Measurements from ENCODE around the gene COG5.

DNA sequence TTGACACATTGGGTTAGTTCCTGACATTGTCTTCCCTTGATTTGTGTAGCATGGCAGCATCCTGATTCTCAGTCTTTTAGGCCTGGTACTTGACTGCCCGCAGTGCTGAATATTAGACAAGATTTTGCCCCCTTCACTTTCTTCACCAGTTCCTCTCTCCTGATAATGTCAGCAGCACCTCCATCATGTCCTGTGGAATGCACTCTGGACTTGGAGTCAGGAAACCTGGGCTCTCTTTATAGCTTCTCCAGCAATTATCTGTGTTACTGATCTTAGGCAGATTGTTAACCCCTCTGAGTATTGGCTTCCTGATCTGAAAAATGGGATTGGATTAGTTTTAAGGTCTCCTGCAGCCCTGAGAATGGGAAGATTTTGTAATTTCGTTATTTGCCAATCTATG, 375.9 kb downstream of the COG5 start:
- TF ChIP-seq, protein P1, sequence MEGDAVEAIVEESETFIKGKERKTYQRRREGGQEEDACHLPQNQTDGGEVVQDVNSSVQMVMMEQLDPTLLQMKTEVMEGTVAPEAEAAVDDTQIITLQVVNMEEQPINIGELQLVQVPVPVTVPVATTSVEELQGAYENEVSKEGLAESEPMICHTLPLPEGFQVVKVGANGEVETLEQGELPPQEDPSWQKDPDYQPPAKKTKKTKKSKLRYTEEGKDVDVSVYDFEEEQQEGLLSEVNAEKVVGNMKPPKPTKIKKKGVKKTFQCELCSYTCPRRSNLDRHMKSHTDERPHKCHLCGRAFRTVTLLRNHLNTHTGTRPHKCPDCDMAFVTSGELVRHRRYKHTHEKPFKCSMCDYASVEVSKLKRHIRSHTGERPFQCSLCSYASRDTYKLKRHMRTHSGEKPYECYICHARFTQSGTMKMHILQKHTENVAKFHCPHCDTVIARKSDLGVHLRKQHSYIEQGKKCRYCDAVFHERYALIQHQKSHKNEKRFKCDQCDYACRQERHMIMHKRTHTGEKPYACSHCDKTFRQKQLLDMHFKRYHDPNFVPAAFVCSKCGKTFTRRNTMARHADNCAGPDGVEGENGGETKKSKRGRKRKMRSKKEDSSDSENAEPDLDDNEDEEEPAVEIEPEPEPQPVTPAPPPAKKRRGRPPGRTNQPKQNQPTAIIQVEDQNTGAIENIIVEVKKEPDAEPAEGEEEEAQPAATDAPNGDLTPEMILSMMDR (IDR thresholded peaks at IDR 0.05), result no peak
- TF ChIP-seq POLR2AphosphoS5 (IDR thresholded peaks at IDR 0.05; ENCODE audit: insufficient read depth in 1 of 2, low read depth in 1 of 2) (no peak), POLR2A (IDR thresholded peaks at IDR 0.05) (no peak)
